SU-DHL-6 (cell line): Measurements from ENCODE around the gene CLTC.

Experiments
- CTCF ChIP-seq: fragments of 200-600 bp; sonication (generic); IDR thresholded peaks from one replicate; pipeline ENCODE4 v1.5.1; 2017; ENCODE audit warnings: antibody characterized with exemption, mild to moderate bottlenecking, low read length, moderate library complexity; ENCODE audit not compliant: insufficient read depth, poor library complexity, severe bottlenecking
- EZH2phosphoT487 ChIP-seq: fragments of 200-600 bp; sonication (generic), shearing (Covaris generic); conservative IDR thresholded peaks from 2 replicates; pipeline ENCODE4 v1.6.1; 2018; ENCODE audit warnings: mild to moderate bottlenecking, antibody characterized with exemption, low read length, moderate library complexity, mixed read lengths

GRCh38 chr17:59702304-59702703, 82.6 kb downstream of the CLTC start:
- TF ChIP-seq CTCF (no peak), EZH2phosphoT487 (no peak)
